ENCODE data around the gene NAB2.

The NAB2 gene

DNA sequence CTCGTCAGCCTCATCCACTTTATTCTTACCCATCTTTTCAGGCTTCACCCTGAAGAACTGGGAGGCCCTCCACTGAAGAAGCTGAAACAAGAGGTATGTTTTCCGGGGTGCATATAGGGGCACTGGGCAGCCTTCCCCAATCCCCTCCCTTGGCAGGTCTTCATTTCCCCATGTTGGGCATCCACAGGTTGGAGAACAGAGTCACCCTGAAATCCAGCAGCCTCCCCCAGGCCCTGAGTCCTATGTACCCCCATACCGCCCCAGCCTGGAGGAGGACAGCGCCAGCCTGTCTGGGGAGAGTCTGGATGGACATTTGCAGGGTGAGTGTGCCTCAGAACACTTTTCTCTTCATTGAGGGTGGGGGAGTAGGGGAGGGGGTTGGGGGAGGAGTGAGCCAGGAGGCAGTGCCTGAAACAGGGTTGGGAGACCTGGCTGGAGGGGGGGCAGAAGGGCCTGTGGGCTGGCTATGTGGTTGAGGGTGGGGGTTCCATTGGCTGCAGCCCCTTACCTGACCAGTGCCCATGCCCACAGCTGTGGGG is 4.0 kb downstream of the NAB2 start:
- H3K4me3 ChIP-seq (ENCODE audit: insufficient read depth, low read length, poor library complexity, severe bottlenecking): no peak overlapping the region

GRCh38 chr12:57093415-57094207 is 4.7 kb downstream of the NAB2 start:
- no peaks in the 10 kb centered on the region for H3K9me2 ChIP-seq (replicated peaks; ENCODE audit: insufficient read depth, low read length)
- H3K27me3 ChIP-seq (ENCODE audit: low read length): no peaks in the 10 kb centered on the region
- peak overlapping the region; percentile 1 for H3K4me3 ChIP-seq (ENCODE audit: insufficient read depth, low read length, poor library complexity, severe bottlenecking)
- peak overlapping the region; percentile 49 for H3K9ac ChIP-seq (ENCODE audit: low read length)
- no peaks in the 10 kb centered on the region for H3K9me3 ChIP-seq (ENCODE audit: insufficient read depth, low read length)
- no peak overlapping the region for H2AFZ ChIP-seq (ENCODE audit: low read depth, low read length, severe bottlenecking)
- peaks cover 9% of the 10 kb centered on the region; the same call in 1 of the 2 replicates for H3K79me2 ChIP-seq (ENCODE audit: insufficient read depth, low read length)
- TF ChIP-seq CTCF (IDR thresholded peaks at IDR 0.05; ENCODE audit: insufficient read depth, low read length, poor library complexity, severe bottlenecking) (peak; percentile 62), EZH2phosphoT487 (conservative IDR thresholded peaks at IDR 0.05; ENCODE audit: low read length) (no peak)
- H3K36me3 ChIP-seq (ENCODE audit: low read length): peaks cover 3% of the 10 kb centered on the region; the same call in 1 of the 2 replicates
- peak overlapping the region; percentile 74 for H3K27ac ChIP-seq (ENCODE audit: low read depth, low read length)
- no peaks in the 10 kb centered on the region for H4K20me1 ChIP-seq (ENCODE audit: low read depth, low read length)
- peaks cover 33% of the 10 kb centered on the region for H3F3A ChIP-seq (ENCODE audit: insufficient read depth)
- peak overlapping the region; percentile 51 for H3K4me2 ChIP-seq (ENCODE audit: low read depth, low read length, poor library complexity, severe bottlenecking)

More for the DNA sequence above, 4.0 kb downstream of the NAB2 start:
- H4K20me1 ChIP-seq (ENCODE audit: low read depth, low read length): no peaks in the 10 kb centered on the region
- peaks cover 9% of the 10 kb centered on the region; the same call in 1 of the 2 replicates for H3K79me2 ChIP-seq (ENCODE audit: insufficient read depth, low read length)
- peaks cover 35% of the 10 kb centered on the region for H3F3A ChIP-seq (ENCODE audit: insufficient read depth)
- H3K4me2 ChIP-seq (ENCODE audit: low read depth, low read length, poor library complexity, severe bottlenecking): no peak overlapping the region
- no peaks in the 10 kb centered on the region for H3K27me3 ChIP-seq (ENCODE audit: low read length)
- no peaks in the 10 kb centered on the region for H3K9me3 ChIP-seq (ENCODE audit: insufficient read depth, low read length)
- no peak overlapping the region for H2AFZ ChIP-seq (ENCODE audit: low read depth, low read length, severe bottlenecking)
- H3K36me3 ChIP-seq (ENCODE audit: low read length): peaks cover under 1% of the 10 kb centered on the region; the same call in 1 of the 2 replicates
- H3K9ac ChIP-seq (ENCODE audit: low read length): 0 out of 2 replicates have a peak overlapping the region, but pooled peaks have one; percentile 49
- no peak for TF ChIP-seq CTCF (IDR thresholded peaks at IDR 0.05; ENCODE audit: insufficient read depth, low read length, poor library complexity, severe bottlenecking)
- no peak for TF ChIP-seq EZH2phosphoT487 (conservative IDR thresholded peaks at IDR 0.05; ENCODE audit: low read length)
- no peaks in the 10 kb centered on the region for H3K9me2 ChIP-seq (replicated peaks; ENCODE audit: insufficient read depth, low read length)
- peak overlapping the region; percentile 74 for H3K27ac ChIP-seq (ENCODE audit: low read depth, low read length)

DNA sequence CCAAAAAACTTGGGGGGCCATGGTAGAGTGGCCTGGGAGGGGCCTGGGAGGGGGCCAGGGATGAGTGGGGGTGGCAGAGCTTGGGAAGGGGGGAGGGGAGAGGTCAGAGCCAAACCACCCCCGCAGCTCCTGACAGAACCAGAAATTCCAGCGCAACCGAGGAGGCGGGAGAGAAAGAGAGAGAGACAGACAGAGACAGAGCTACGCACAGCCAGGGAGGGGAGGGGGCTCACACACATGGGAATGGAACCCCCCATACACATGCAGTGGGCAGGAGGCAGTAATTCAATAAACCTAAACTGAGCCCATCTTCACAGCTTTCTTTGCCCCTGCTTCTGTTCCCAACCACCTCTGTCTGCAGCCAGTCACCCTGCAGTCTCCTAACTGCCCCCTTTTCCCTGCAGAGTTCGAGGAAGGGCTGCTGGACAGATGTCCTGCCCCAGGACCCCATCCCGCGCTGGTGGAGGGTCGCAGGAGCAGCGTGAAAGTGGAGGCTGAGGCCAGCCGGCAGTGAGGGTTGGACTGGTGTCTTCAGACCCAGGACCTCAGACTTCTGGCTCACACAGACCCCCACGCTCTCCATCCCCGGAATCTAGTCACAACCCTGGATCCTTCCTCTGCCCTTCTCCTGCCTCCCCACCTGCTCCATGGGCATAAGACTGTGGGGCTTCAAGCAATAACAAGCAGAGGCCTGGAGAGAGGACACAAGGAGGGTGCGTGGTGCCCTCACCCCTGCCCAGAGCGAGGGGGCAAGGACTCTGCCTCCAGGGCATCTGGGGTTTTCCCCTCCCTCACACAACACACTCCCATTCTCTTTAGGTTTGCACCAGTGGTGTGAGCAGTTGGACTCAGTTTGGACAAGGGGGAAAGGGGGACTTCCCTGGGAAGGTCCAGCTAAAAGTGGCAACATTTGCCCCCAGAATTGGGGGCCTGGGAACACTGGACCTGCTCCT is 5.6 kb downstream of the NAB2 start:
- H3K27ac ChIP-seq (ENCODE audit: low read depth, low read length): peak overlapping the region; percentile 74
- H3K4me3 ChIP-seq (ENCODE audit: insufficient read depth, low read length, poor library complexity, severe bottlenecking): no peak overlapping the region
- H3K4me2 ChIP-seq (ENCODE audit: low read depth, low read length, poor library complexity, severe bottlenecking): peak overlapping the region; percentile 51
- H3K27me3 ChIP-seq (ENCODE audit: low read length): no peaks in the 10 kb centered on the region
- no peak overlapping the region for H2AFZ ChIP-seq (ENCODE audit: low read depth, low read length, severe bottlenecking)
- H3K9me3 ChIP-seq (ENCODE audit: insufficient read depth, low read length): no peaks in the 10 kb centered on the region
- TF ChIP-seq EZH2phosphoT487 (conservative IDR thresholded peaks at IDR 0.05; ENCODE audit: low read length): no peak
- no peak for TF ChIP-seq CTCF (IDR thresholded peaks at IDR 0.05; ENCODE audit: insufficient read depth, low read length, poor library complexity, severe bottlenecking)
- peaks cover 3% of the 10 kb centered on the region; the same call in 1 of the 2 replicates for H3K36me3 ChIP-seq (ENCODE audit: low read length)
- H4K20me1 ChIP-seq (ENCODE audit: low read depth, low read length): no peaks in the 10 kb centered on the region
- H3K79me2 ChIP-seq (ENCODE audit: insufficient read depth, low read length): peaks cover 5% of the 10 kb centered on the region; the same call in 1 of the 2 replicates
- H3K9me2 ChIP-seq (replicated peaks; ENCODE audit: insufficient read depth, low read length): no peaks in the 10 kb centered on the region
- H3F3A ChIP-seq (ENCODE audit: insufficient read depth): peaks cover 33% of the 10 kb centered on the region
- H3K9ac ChIP-seq (ENCODE audit: low read length): peak overlapping the region; percentile 49; the same call in 1 of the 2 replicates

All from SU-DHL-6 (cell line).